ENCODE data around the gene DHRS7B.
"Not testable (repeated sequence)": the region's sequence is repeated elsewhere in the genome, so short reads cannot be mapped to it uniquely, and the experiment has no call there.

Gene DHRS7B

GRCh38 chr17:21212826-21213637, 86.3 kb downstream of the DHRS7B start:
- DNase-seq: no peak

DNA sequence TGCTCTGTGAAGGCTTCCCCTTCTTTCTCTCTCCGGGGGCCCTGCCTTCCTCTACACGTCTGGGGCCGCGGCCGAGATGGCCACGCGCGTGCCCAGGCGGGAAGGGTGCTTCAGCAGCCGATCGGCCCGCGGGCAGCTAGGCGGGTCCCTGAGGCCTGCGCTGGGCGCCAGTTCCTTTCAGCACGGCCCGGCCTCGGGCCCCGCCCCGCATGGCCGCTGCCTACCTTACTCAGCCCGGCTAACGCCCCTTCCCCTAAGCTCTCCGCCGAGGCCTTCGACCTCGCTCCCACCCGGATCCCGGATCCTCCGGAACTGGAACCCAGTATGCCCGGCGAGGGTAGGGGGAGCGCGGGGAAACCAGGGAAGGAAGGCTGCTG, 86.9 kb downstream of the DHRS7B start:
- DNase-seq: peak in 1 of 2 donors; percentile 30

DNA sequence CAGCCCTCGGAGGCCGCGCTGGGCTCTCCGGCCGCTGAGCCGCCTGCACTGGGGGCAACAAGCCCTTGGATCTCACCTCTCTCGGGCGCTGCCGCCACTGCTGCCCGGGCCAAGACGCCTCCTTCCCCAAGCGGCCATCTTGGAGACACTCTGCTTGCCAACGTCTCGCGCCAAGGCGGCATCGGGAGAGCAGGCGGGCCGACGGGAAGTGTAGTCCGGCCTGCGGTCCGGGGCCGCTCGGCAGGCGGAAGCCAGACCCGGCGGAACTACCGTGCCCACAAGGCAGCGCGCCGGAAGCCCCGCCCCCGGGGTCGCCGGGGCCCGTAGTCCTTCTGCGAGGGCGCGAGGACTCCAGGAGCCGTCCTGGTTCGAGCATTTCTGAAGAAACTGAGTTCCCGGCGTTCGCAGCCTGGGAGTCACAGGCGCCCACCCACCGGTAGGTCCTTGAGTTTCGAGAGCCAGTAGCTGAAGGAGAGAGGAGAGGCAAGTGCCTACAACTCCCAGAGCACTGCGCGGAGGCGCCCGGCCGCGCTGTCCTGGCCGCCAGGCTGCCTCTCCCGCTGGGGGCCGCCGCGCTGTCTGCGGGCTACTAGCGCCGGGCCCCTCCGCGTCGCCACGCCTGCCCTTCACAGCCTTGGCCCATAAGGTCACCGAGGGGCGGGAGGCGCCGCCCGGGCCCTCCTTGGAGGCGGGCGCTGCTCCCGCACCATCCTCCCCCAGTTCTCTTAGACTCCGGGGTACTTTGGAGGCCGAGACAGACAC, 87.4 kb downstream of the DHRS7B start, which contains the start of gene TMEM11:
Gene TMEM11 (minus strand): TSS at position 147 of the 762 bp plus-strand sequence. CDS start 9 bp downstream, at position 138.
- peak; percentile 95 for DNase-seq

- no peak for DNase-seq
These were observed 88.2 kb downstream of the DHRS7B start for GRCh38 chr17:21214777-21215541.

- no peak for DNase-seq
These were observed 89.2 kb downstream of the DHRS7B start for GRCh38 chr17:21215935-21216334.

- no peak for DNase-seq
These were observed 90.6 kb downstream of the DHRS7B start for GRCh38 chr17:21217346-21217745.

GRCh38 chr17:21218101-21218500, 91.3 kb downstream of the DHRS7B start:
- DNase-seq: no peak

DNA sequence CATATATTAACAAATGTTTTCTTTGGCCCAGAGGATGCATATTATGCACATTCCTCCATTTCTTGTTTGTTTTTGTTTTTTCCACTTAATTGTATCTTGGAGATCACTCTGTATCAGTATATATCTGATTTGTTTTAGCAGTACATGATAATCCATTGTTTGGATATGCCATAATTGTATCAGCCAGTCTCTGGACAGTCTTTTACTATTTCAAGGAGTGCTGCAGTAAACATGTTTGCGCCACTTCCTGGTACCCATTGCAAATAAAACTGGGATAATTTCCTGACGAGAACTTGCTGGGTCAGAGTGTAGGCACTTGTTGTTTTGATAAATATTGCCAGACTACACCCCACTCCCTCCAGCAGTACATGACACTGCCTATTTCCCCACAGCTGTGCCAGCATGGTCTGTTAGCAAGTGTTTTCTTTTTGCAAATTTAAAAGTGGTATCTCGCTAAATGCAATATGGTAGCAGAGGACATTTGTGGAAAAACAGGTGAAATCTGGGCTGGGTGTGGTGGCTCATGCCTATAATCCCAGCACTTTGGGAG, 92.1 kb downstream of the DHRS7B start:
- no peak for DNase-seq

DNA sequence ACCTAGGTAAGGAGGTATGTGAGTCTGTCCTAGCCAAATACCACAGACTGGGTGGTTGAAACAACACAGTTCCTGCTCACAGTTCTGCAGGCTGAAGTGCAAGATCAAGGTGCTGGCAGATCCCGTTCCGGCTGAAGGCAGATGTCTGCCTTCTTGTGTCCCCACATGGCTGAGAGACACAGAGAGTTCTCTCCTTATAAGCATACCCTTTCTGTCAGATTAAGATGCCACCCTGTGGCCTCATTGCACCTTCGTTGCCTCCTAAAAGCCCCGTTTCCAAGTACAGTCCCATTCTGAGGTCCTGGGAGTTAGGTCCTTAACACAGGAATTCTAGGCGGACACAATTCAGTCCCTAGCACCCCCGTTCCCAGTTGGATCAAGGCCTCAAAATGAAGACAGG, 96.3 kb downstream of the DHRS7B start:
- DNase-seq: no peak

DNA sequence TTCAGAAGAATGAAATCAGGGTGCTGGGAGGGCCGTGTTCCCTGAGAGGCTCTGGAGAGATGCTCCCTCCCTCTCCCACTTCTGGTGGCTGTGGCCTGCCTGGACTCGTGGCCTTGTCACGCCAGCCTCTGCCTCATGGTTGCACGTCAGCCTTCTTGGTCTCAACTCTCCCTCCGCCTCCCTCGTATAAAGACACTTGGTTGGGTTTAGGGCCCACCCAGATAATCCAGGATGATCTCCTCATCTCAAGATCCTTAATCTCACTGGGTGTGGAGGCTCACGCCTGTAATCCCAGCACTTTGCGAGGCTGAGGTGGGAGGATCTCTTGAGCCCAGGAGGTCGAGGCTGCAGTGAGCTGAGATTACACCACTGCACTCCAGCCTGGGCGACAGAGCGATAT, 100.5 kb downstream of the DHRS7B start:
- DNase-seq: not testable (repeated sequence)

- DNase-seq: no peak
These were observed 101.3 kb downstream of the DHRS7B start for GRCh38 chr17:21228111-21228510.

- no peak for DNase-seq
These were observed 102.1 kb downstream of the DHRS7B start for GRCh38 chr17:21228845-21229244.

- no peak for DNase-seq
These were observed 104.8 kb downstream of the DHRS7B start for GRCh38 chr17:21231533-21231932.

DNA sequence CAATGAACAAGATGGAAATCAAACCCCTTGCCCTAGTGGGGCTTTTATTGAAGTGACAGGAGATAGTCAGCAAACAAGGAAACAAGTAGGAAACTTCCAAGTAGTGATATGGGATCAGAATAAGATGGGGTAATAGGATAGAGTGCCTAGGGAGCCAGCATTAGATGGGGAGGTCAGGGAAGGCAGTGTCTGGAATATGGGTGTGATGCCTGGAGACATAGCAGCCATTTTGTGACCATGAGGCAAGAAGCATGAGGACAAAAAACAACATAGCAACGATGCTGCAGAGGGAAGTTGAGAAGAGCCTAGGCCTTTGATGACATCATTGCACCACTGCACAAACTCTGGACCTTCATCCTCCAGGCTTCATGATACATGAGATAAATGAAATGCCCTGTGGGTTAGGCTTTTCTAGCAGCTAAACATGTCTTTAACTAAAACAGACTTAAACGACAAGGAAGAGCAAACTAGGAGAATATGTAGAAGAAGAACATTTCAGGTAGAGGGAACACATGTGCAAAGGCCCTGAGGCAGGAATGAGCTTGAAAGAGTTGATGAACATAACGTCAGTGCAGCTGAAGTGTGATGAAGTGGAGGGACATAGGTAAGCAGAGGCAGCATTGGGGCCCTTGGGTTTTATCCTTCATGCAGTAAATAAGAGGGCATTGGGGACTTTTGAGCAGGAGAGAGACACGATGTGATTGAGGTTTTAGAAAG, 105.4 kb downstream of the DHRS7B start:
- no peak for DNase-seq

DNA sequence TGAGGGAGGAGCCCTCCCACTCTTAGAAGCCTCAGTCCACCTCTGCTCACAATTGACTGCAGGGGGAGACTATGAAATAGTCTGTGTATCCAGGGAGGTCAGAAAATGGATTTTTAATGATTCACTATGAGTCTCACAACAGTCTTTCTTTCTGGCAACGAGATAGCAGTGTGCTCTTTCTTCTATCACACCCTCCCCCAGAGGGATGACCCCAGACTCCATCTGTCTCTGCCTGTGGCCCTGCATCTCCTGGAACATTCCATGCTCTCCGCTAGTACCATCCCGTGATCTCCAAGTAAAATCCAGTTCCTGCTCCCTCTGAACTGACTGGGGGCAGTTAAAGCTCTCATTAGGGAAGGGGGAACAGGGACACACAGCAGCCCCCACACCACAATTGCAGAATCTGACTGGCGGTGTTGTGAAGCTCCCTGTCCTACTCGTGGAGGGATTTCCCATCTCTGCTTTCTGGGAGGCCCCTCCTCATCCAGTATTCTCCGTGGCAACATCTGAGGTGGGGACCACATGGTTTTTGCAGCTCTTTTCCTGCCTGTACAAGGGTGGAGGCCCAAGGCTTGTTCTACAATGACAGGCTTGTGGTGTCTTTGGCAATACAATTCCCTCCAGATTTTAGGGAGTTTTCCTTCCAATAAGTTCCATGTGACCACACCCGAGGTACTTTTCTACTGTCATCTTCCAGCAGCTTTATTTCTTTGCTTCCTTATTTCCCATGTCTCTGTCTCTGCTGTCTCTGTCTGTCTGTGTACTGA, 107.0 kb downstream of the DHRS7B start:
- no peak for DNase-seq

DNA sequence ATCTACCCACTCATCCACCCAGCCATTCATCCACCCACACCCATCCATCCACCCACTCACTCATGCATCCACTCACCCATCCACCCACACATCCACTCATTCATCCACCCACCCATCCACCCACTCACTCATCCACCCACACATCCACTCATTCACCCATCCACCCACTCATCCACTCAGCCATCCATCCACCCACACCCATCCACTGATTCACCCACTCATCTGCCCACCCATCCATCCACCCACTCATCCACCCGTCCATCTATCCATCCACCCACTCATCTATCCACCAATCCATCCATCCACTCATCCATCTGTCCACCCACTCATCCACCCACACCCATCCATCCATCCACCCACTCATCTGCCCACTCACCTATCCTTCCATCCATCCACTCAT, 109.2 kb downstream of the DHRS7B start:
- DNase-seq: no peak

DNA sequence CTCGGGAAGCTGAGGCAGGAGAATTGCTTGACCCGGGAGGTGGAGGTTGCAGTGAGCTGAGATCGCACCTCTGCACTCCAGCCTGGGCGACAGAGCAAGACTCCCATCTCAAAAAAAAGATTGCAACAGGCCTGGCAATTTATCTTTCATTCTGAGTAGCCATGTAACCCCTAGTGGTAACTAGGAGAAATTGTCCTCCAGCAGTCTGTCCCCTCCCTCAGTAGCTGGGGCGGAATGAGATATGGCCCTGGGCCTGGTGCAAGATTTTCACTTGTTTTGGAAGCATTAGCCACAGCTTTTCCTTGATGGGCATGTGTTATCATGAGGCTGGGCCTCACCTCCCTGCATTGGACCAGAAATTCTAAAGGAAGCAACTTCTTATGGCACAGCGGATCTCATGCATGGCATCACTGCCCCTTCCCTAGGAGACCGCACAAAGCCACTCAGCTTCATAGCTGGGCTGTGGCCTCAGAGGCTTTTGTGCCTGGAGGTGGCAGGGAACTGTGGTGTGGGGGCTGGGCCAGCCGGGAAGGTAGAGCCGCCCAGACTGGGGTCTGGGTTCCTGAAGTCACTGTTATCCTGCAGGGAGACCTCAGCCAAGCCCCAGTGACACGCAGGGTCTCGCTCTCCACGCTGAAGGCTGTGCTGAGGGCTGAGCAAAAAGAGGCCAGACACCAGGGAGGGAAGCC, 113.1 kb downstream of the DHRS7B start:
- DNase-seq: no peak

DNA sequence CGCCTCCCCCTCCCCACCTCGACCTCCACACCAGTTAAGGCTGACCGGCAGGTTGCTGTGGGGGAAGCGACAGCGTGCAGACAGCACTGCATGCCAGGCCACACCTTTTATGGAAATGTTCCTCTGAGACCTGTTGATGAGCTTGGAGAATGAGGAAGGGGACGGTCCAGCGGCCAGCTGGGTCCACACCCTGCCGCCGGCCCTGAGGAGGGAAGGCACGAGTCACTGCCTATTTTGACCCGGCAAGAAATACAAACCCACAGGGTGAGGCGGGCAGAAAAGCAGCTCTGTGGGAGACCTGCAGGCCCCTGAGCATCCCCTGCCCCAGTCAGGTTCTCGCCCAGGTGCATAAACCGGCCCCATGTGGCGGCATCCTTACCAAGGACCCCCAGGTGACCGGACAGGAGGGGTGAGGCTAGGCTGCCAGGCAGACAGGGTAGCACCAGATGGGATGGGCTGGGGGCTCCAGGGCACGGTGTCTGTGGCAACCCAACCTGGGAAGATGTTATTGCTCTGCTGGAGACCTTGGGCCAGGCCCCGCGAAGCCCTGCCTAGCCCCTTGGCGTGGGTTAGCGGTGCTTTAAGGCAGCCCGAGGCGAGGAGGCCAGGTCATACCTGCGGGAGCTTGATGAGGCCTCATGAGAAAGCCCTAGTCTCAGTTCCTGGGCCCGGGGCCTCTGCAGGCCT, 113.7 kb downstream of the DHRS7B start:
- no peak for DNase-seq

All from CD4-positive, alpha-beta T cell treated with Interleukin-1 beta for 1 hour (primary cell).